Body of pancreas (tissue), 4 donors: Measurements from ENCODE around the gene HCRT. TPM values are rescaled to one million over a fixed set of nuclear protein-coding genes. Genes with fewer than 3 reads are reported as not detected.

Experiments used
- ATAC-seq: fragments of 150-250 bp; one replicate; pipeline ENCODE4 v1.9.1; 2016
- DNase-seq, 4 donors: peaks; one replicate each; pipeline ENCODE4 v3.0.0-alpha.2; 2019
- H3K27ac ChIP-seq, 4 donors: fragments of 200-600 bp; sonication (generic); 1 replicate in 3 of 4; 2 replicates in 1 of 4; pipeline versions ENCODE4 v1.5.1 to v1.6.1; 2016 to 2019; ENCODE audit warnings: mild to moderate bottlenecking in 1 of 4, mixed read lengths in 1 of 4, moderate library complexity in 1 of 4
- H3K27me3 ChIP-seq, 2 donors: fragments of 200-600 bp; sonication (generic); one replicate each; pipeline ENCODE4 v1.6.0; 2016; ENCODE audit warnings: mild to moderate bottlenecking in 1 of 2
- H3K36me3 ChIP-seq, 2 donors: fragments of 200-600 bp; sonication (generic); replicated peaks in 1 of 2; 2 replicates each; pipeline ENCODE4 v1.5.1; 2016; ENCODE audit warnings: low read depth in 2 of 2; ENCODE audit not compliant: insufficient read depth in 1 of 2
- H3K4me1 ChIP-seq: fragments of 200-600 bp; sonication (generic); one replicate; pipeline ENCODE4 v1.6.0; 2016
- H3K4me3 ChIP-seq, 2 donors: fragments of 200-600 bp; sonication (generic); 1 replicate in 1 of 2; 2 replicates in 1 of 2; pipeline ENCODE4 v1.5.1; 2016 to 2019
- H3K9me3 ChIP-seq, 3 donors: fragments of 200-600 bp; sonication (generic); 1 replicate in 2 of 3; 2 replicates in 1 of 3; pipeline ENCODE4 v1.5.1; 2016
- POLR2A ChIP-seq, 3 donors: fragments of 450-650 bp; IDR thresholded peaks; one replicate each; pipeline ENCODE4 v1.6.1; 2016; ENCODE audit warnings: antibody characterized with exemption in 3 of 3, mild to moderate bottlenecking in 2 of 3
- WGBS, 2 donors: methylation state at CpG; one replicate each; pipeline ENCODE4 v1.1.5; 2017; 5-methylcytosine and 5-hydroxymethylcytosine counted together
- intact Hi-C: fragments of 100-400 bp; cut with DNase I; formaldehyde crosslinking; loops from one replicate; pipeline ENCODE4 v1.15.1; 2023
- total RNA-seq, 2 donors: library from RNA; depleted of rRNA; stranded (reverse); fragments of >200 nt; gene quantifications; one replicate each; pipeline ENCODE4 v1.1.0, GENCODE V29; 2016
- TF ChIP-seq, protein P1 (sequence below), 7 experiments: fragments of 450-650 bp in 4 of 7; fragments of 200-600 bp in 3 of 7; sonication (generic) in 3 of 7; IDR thresholded peaks; one replicate each; pipeline ENCODE4 v1.5.1; 2016 to 2019; ENCODE audit warnings: antibody characterized with exemption in 7 of 7

Gene HCRT
- total RNA-seq = not detected

GRCh38 chr17:42184713-42185620 is at the start of gene HCRT:
Gene HCRT (minus strand): TSS chr17:42185452. CDS start chr17:42185365, 87 bp downstream.
- intact Hi-C loops = no loop called here
- Histone ChIP-seq H3K27ac (peak within 1 kb of the TSS; percentile 28 to 80 (median 60)), H3K36me3 (no peaks in the 10 kb centered on the region), H3K4me1 (peaks cover 35% of the 10 kb centered on the region), H3K9me3 (no peaks in the 10 kb centered on the region), H3K27me3 (peaks cover 0 to 6% of the 10 kb centered on the region in 2 donors), H3K4me3 (no peak within 1 kb of the TSS)
- WGBS, 2 donors = 79 to 84% methylated on average over 7 to 11 of the region's 11 CpGs
- no peak for TF ChIP-seq POLR2A (IDR thresholded peaks at IDR 0.05)
- TF ChIP-seq, protein P1, sequence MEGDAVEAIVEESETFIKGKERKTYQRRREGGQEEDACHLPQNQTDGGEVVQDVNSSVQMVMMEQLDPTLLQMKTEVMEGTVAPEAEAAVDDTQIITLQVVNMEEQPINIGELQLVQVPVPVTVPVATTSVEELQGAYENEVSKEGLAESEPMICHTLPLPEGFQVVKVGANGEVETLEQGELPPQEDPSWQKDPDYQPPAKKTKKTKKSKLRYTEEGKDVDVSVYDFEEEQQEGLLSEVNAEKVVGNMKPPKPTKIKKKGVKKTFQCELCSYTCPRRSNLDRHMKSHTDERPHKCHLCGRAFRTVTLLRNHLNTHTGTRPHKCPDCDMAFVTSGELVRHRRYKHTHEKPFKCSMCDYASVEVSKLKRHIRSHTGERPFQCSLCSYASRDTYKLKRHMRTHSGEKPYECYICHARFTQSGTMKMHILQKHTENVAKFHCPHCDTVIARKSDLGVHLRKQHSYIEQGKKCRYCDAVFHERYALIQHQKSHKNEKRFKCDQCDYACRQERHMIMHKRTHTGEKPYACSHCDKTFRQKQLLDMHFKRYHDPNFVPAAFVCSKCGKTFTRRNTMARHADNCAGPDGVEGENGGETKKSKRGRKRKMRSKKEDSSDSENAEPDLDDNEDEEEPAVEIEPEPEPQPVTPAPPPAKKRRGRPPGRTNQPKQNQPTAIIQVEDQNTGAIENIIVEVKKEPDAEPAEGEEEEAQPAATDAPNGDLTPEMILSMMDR (IDR thresholded peaks at IDR 0.05) = no peak
- no peak for ATAC-seq
- DNase-seq = no peak

DNA sequence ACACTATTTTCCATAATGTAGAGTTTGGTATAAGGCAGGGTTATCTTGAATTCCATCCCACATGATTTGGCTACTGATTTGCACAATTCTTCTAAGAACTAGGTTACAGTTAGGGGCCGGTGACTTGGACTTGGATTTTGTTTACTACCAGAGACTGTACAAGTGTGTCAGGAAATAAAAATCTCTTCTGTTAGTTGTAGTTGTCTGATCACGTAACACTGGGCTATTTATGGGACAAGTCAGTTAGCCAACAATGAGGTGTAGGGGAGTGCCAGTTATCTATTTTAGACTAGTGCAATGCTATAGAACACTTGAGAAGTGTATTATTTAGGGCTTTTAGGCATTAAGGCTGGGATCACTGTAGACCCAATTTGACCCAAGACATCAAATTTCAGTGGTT is 48.7 kb upstream of the HCRT start:
- Histone ChIP-seq H3K27ac (no peak overlapping the region), H3K36me3 (no peaks in the 10 kb centered on the region), H3K27me3 (no peaks in the 10 kb centered on the region), H3K9me3 (no peaks in the 10 kb centered on the region), H3K4me1 (no peaks in the 10 kb centered on the region), H3K4me3 (no peak overlapping the region)
- ATAC-seq (no peak), DNase-seq (no peak)
- intact Hi-C loops = no loop called here
- TF ChIP-seq, protein P1 (IDR thresholded peaks at IDR 0.05) = no peak
- TF ChIP-seq POLR2A (IDR thresholded peaks at IDR 0.05) = no peak
- WGBS, 2 donors = 71 to 83% methylated on average over 2 of the region's 2 CpGs

GRCh38 chr17:42233156-42233555 is 47.9 kb upstream of the HCRT start:
- no peak overlapping the region for H3K27ac ChIP-seq
- H3K4me1 ChIP-seq = no peaks in the 10 kb centered on the region
- H3K36me3 ChIP-seq = no peaks in the 10 kb centered on the region
- TF ChIP-seq, protein P1 (IDR thresholded peaks at IDR 0.05) = no peak
- TF ChIP-seq POLR2A (IDR thresholded peaks at IDR 0.05) = no peak
- intact Hi-C loops = no loop called here
- H3K4me3 ChIP-seq = no peak overlapping the region
- WGBS, 2 donors = 85 to 93% methylated on average over 5 of the region's 5 CpGs
- ATAC-seq (no peak), DNase-seq (no peak)
- no peaks in the 10 kb centered on the region for H3K9me3 ChIP-seq
- no peaks in the 10 kb centered on the region for H3K27me3 ChIP-seq

GRCh38 chr17:42230225-42230624 is 45.0 kb upstream of the HCRT start:
- ATAC-seq (no peak), DNase-seq (no peak)
- Histone ChIP-seq H3K36me3 (no peaks in the 10 kb centered on the region), H3K27me3 (no peaks in the 10 kb centered on the region), H3K4me1 (no peaks in the 10 kb centered on the region), H3K27ac (no peak overlapping the region), H3K4me3 (no peak overlapping the region), H3K9me3 (no peaks in the 10 kb centered on the region)
- no peak for TF ChIP-seq POLR2A (IDR thresholded peaks at IDR 0.05)
- intact Hi-C loops = no loop called here
- 82 to 85% methylated on average over 5 of the region's 5 CpGs for WGBS, 2 donors

- DNase-seq (no peak), ATAC-seq (no peak)
- peaks cover 0 to 3% of the 10 kb centered on the region in 2 donors for H3K36me3 ChIP-seq
- no peaks in the 10 kb centered on the region for H3K4me1 ChIP-seq
- H3K9me3 ChIP-seq = no peaks in the 10 kb centered on the region
- intact Hi-C loops = no loop called here
- H3K27ac ChIP-seq = no peak overlapping the region
- 78 to 82% methylated on average over 11 of the region's 11 CpGs for WGBS, 2 donors
- no peaks in the 10 kb centered on the region for H3K27me3 ChIP-seq
- no peak overlapping the region for H3K4me3 ChIP-seq
- TF ChIP-seq, protein P1 (IDR thresholded peaks at IDR 0.05) = no peak
These were observed 42.8 kb upstream of the HCRT start for GRCh38 chr17:42227849-42228700.
